ENCODE data around the gene MAGI2. TPM values are rescaled to one million over a fixed set of nuclear protein-coding genes. Genes with fewer than 3 reads are reported as not detected.

Gene MAGI2
- total RNA-seq, 1 experiment from 2014 or later: 0.22 TPM

DNA sequence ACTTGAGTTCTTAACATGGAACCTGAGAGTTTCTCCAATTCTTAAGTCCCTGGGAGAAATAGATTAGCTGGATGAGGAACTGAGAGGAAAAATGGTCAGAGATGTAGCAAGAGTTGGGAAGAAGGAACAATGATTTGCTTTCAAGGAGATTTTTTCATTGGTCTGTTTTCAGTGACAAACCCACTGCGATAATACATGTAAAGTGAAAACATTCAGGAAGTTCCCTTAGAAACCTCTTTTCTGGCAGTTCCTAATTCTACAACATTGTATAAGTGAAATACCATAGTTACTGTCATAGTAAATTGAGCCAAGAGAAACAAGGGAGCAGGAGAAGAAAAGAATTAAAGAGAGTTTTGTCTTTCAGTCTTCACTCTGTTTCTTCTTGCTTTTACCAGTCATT is 12.1 kb upstream of the MAGI2 start:
- Histone ChIP-seq H3K9ac (ENCODE audit: low read length) (no peak overlapping the region), H3K4me2 (ENCODE audit: low read length) (no peak overlapping the region), H3K4me1 (ENCODE audit: control insufficient read depth in 1 of 2, insufficient read depth in 2 of 2, low read length in 2 of 2) (no peaks in the 10 kb centered on the region), H4K20me1 (ENCODE audit: insufficient read depth) (no peaks in the 10 kb centered on the region), H2AFZ (ENCODE audit: low read depth, low read length, poor library complexity, severe bottlenecking) (no peak overlapping the region), H3K79me2 (ENCODE audit: insufficient read depth, low read length) (no peaks in the 10 kb centered on the region), H3K9me3 (ENCODE audit: control insufficient read depth in 1 of 2, insufficient read depth in 1 of 2, low read depth in 1 of 2, low read length in 2 of 2) (no peaks in the 10 kb centered on the region), H3K4me3 (replicated peaks in 1 of 2; ENCODE audit: low read depth in 1 of 2, low read length in 2 of 2) (no peak overlapping the region), H3K27me3 (ENCODE audit: insufficient read depth, low read length) (no peaks in the 10 kb centered on the region), H3K27ac (ENCODE audit: low read depth, low read length) (no peak overlapping the region), H3K36me3 (ENCODE audit: control insufficient read depth in 1 of 2, insufficient read depth in 2 of 2, low read length in 2 of 2) (no peaks in the 10 kb centered on the region), H3K9me2 (ENCODE audit: insufficient read depth) (no peaks in the 10 kb centered on the region)
- ATAC-seq (no peak), DNase-seq (ENCODE audit: low read depth, low spot score) (no peak)
- CTCF ChIA-PET: no interaction called here
- intact Hi-C loops (cut with micrococcal nuclease): no loop called here
- POLR2A ChIA-PET: no interaction called here
- BruUV-seq (replicated peaks): no TSS peak
- RAD21 ChIA-PET (ENCODE audit: low non-redundant PET in 1 of 2, low total read pairs in 2 of 2, uncharacterized antibody in 2 of 2, unreplicated experiment in 2 of 2): no interaction called here
- TF ChIP-seq ZNF274 (IDR thresholded peaks at IDR 0.05; ENCODE audit: low read depth, low read length): no peak
- no peak for TF ChIP-seq ELF1 (IDR thresholded peaks at IDR 0.05; ENCODE audit: borderline replicate concordance, low read depth)
- no peak for TF ChIP-seq POLR2A (IDR thresholded peaks at IDR 0.05; ENCODE audit: borderline replicate concordance, extremely low read depth, insufficient read depth, insufficient read length)
- no peak for TF ChIP-seq CEBPB (IDR thresholded peaks at IDR 0.05; ENCODE audit: low read depth)
- TF ChIP-seq ZFX (IDR thresholded peaks at IDR 0.05): no peak
- no peak for TF ChIP-seq RAD21 (IDR thresholded peaks at IDR 0.05; ENCODE audit: low read depth)

DNA sequence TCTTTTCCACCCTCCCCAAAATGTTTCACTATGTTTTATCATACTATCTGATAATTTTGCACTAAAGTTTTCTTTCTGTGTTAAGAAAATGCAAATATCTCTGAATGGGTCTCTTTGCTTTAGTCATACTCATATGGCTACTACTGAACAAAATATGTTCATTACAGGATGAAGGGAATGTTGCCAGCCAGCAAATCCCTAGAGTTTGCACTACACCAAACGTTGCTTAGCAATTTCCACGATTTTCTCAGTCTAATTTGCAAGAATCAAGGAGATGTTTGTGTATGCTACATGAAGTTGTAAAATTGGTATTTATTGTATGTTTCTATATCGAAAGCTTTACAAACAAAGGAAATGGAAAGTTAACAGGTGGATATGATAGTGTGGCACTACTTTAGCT is 10.6 kb upstream of the MAGI2 start:
- CTCF ChIA-PET: no interaction called here
- DNase-seq (ENCODE audit: low read depth, low spot score) (no peak), ATAC-seq (no peak)
- POLR2A ChIA-PET: no interaction called here
- Histone ChIP-seq H3K4me2 (ENCODE audit: low read length) (no peak overlapping the region), H2AFZ (ENCODE audit: low read depth, low read length, poor library complexity, severe bottlenecking) (no peak overlapping the region), H4K20me1 (ENCODE audit: insufficient read depth) (no peaks in the 10 kb centered on the region), H3K4me3 (replicated peaks in 1 of 2; ENCODE audit: low read depth in 1 of 2, low read length in 2 of 2) (no peak overlapping the region), H3K9ac (ENCODE audit: low read length) (no peak overlapping the region), H3K36me3 (ENCODE audit: control insufficient read depth in 1 of 2, insufficient read depth in 2 of 2, low read length in 2 of 2) (no peaks in the 10 kb centered on the region), H3K27me3 (ENCODE audit: insufficient read depth, low read length) (no peaks in the 10 kb centered on the region), H3K4me1 (ENCODE audit: control insufficient read depth in 1 of 2, insufficient read depth in 2 of 2, low read length in 2 of 2) (no peaks in the 10 kb centered on the region), H3K9me2 (ENCODE audit: insufficient read depth) (no peaks in the 10 kb centered on the region), H3K27ac (ENCODE audit: low read depth, low read length) (no peak overlapping the region), H3K79me2 (ENCODE audit: insufficient read depth, low read length) (no peaks in the 10 kb centered on the region), H3K9me3 (ENCODE audit: control insufficient read depth in 1 of 2, insufficient read depth in 1 of 2, low read depth in 1 of 2, low read length in 2 of 2) (no peaks in the 10 kb centered on the region)
- intact Hi-C loops (cut with micrococcal nuclease): no loop called here
- BruUV-seq (replicated peaks): no TSS peak
- no peak for TF ChIP-seq EGR1 (IDR thresholded peaks at IDR 0.05; ENCODE audit: low read depth)
- TF ChIP-seq, protein P1, sequence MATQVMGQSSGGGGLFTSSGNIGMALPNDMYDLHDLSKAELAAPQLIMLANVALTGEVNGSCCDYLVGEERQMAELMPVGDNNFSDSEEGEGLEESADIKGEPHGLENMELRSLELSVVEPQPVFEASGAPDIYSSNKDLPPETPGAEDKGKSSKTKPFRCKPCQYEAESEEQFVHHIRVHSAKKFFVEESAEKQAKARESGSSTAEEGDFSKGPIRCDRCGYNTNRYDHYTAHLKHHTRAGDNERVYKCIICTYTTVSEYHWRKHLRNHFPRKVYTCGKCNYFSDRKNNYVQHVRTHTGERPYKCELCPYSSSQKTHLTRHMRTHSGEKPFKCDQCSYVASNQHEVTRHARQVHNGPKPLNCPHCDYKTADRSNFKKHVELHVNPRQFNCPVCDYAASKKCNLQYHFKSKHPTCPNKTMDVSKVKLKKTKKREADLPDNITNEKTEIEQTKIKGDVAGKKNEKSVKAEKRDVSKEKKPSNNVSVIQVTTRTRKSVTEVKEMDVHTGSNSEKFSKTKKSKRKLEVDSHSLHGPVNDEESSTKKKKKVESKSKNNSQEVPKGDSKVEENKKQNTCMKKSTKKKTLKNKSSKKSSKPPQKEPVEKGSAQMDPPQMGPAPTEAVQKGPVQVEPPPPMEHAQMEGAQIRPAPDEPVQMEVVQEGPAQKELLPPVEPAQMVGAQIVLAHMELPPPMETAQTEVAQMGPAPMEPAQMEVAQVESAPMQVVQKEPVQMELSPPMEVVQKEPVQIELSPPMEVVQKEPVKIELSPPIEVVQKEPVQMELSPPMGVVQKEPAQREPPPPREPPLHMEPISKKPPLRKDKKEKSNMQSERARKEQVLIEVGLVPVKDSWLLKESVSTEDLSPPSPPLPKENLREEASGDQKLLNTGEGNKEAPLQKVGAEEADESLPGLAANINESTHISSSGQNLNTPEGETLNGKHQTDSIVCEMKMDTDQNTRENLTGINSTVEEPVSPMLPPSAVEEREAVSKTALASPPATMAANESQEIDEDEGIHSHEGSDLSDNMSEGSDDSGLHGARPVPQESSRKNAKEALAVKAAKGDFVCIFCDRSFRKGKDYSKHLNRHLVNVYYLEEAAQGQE (IDR thresholded peaks at IDR 0.05; ENCODE audit: low read depth): no peak
- TF ChIP-seq SRF (IDR thresholded peaks at IDR 0.05; ENCODE audit: low read depth): no peak
- RAD21 ChIA-PET (ENCODE audit: low non-redundant PET in 1 of 2, low total read pairs in 2 of 2, uncharacterized antibody in 2 of 2, unreplicated experiment in 2 of 2): no interaction called here
